Stomach (tissue), 4 donors: ENCODE data around the gene NT5DC1.

ENCODE experiments used
- CTCF ChIP-seq, 7 experiments: fragments of 450-650 bp in 4 of 7; fragments of 200-600 bp in 3 of 7; sonication (generic) in 3 of 7; IDR thresholded peaks; one replicate each; pipeline ENCODE4 v1.5.1; 2016 to 2019; ENCODE audit warnings: antibody characterized with exemption in 7 of 7, control low read depth in 2 of 7, mild to moderate bottlenecking in 1 of 7
- EP300 ChIP-seq: sonication (generic); formaldehyde crosslinking; IDR thresholded peaks from one replicate; pipeline ENCODE4 v1.6.1; 2017; ENCODE audit warnings: antibody characterized with exemption
- POLR2A ChIP-seq, 4 donors: fragments of 450-650 bp; IDR thresholded peaks; one replicate each; pipeline ENCODE4 v1.6.1; 2016; ENCODE audit warnings: antibody characterized with exemption in 4 of 4, control low read depth in 2 of 4, mild to moderate bottlenecking in 1 of 4, moderate library complexity in 1 of 4
- POLR2AphosphoS5 ChIP-seq, 3 donors: sonication (generic); formaldehyde crosslinking; IDR thresholded peaks; one replicate each; pipeline ENCODE4 v1.6.1; 2016; ENCODE audit warnings: antibody characterized with exemption in 3 of 3

DNA sequence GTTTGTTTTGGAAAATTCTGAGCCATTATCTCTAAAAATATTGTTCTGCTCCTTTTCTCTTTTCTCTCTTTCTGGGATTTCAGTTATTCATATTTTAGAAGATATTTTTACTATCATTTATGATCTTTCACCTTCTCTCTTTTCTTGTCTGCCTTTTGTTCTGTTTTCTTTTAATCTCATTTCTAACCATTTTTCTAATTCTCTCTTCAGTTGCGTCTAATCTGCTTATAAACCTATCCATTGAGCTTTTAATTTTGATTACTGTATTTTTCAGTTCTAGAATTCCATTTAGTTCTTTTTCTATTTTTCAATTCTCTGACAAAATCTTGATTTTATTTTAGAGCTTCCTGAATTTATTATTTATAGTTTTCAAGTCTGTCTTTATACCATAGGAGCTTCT is 67.5 kb downstream of the NT5DC1 start:
- no peak for TF ChIP-seq CTCF (IDR thresholded peaks at IDR 0.05)
- no peak for TF ChIP-seq POLR2A (IDR thresholded peaks at IDR 0.05)
- TF ChIP-seq EP300 = no peak
- TF ChIP-seq POLR2AphosphoS5 (IDR thresholded peaks at IDR 0.05) = no peak
